ENCODE measurements around the gene NBEAL2.

Gene NBEAL2

GRCh38 chr3:46942481-46943236, 36.8 kb upstream of the NBEAL2 start:
- no peak for DNase-seq (ENCODE audit: extremely low read depth in 1 of 2, low read depth in 1 of 2)

- DNase-seq (ENCODE audit: extremely low read depth in 1 of 2, low read depth in 1 of 2) = no peak
These were observed 36.0 kb upstream of the NBEAL2 start for GRCh38 chr3:46943237-46944187.

- DNase-seq (ENCODE audit: extremely low read depth in 1 of 2, low read depth in 1 of 2) = no peak
These were observed 35.3 kb upstream of the NBEAL2 start for GRCh38 chr3:46944191-46944590.

GRCh38 chr3:46946416-46946815, 33.0 kb upstream of the NBEAL2 start:
- DNase-seq (ENCODE audit: extremely low read depth in 1 of 2, low read depth in 1 of 2) = no peak

- DNase-seq (ENCODE audit: extremely low read depth in 1 of 2, low read depth in 1 of 2) = peak in 1 of 2 donors; percentile 67
These were observed 32.5 kb upstream of the NBEAL2 start for GRCh38 chr3:46946856-46947545.

GRCh38 chr3:46947546-46947901, 31.9 kb upstream of the NBEAL2 start:
- DNase-seq (ENCODE audit: extremely low read depth in 1 of 2, low read depth in 1 of 2) = no peak

GRCh38 chr3:46947981-46948791, 31.3 kb upstream of the NBEAL2 start:
- DNase-seq (ENCODE audit: extremely low read depth in 1 of 2, low read depth in 1 of 2) = peak in 1 of 2 donors; percentile 56

GRCh38 chr3:46948830-46949671, 30.4 kb upstream of the NBEAL2 start:
- DNase-seq (ENCODE audit: extremely low read depth in 1 of 2, low read depth in 1 of 2) = no peak

- DNase-seq (ENCODE audit: extremely low read depth in 1 of 2, low read depth in 1 of 2) = no peak
These were observed 29.3 kb upstream of the NBEAL2 start for GRCh38 chr3:46950177-46950576.

GRCh38 chr3:46950650-46951241, 28.7 kb upstream of the NBEAL2 start:
- DNase-seq (ENCODE audit: extremely low read depth in 1 of 2, low read depth in 1 of 2) = no peak

GRCh38 chr3:46952813-46953212, 26.7 kb upstream of the NBEAL2 start:
- no peak for DNase-seq (ENCODE audit: extremely low read depth in 1 of 2, low read depth in 1 of 2)

- no peak for DNase-seq (ENCODE audit: extremely low read depth in 1 of 2, low read depth in 1 of 2)
These were observed 26.0 kb upstream of the NBEAL2 start for GRCh38 chr3:46953234-46954010.

GRCh38 chr3:46954178-46954577, 25.3 kb upstream of the NBEAL2 start:
- no peak for DNase-seq (ENCODE audit: extremely low read depth in 1 of 2, low read depth in 1 of 2)

GRCh38 chr3:46955157-46955556, 24.3 kb upstream of the NBEAL2 start:
- DNase-seq (ENCODE audit: extremely low read depth in 1 of 2, low read depth in 1 of 2) = no peak

- no peak for DNase-seq (ENCODE audit: extremely low read depth in 1 of 2, low read depth in 1 of 2)
These were observed 23.6 kb upstream of the NBEAL2 start for GRCh38 chr3:46955801-46956259.

GRCh38 chr3:46957092-46957820, 22.2 kb upstream of the NBEAL2 start:
- DNase-seq (ENCODE audit: extremely low read depth in 1 of 2, low read depth in 1 of 2) = no peak

GRCh38 chr3:46958467-46959160, 20.9 kb upstream of the NBEAL2 start:
- DNase-seq (ENCODE audit: extremely low read depth in 1 of 2, low read depth in 1 of 2) = no peak
